HL-60 (cell line): ENCODE data around the gene EVPL.

Experiments
- CTCF ChIP-seq: IDR thresholded peaks from one replicate; pipeline ENCODE4 v1.5.1; 2011; ENCODE audit warnings: low read length, control low read depth, inconsistent platforms; ENCODE audit not compliant: insufficient read depth
- POLR2AphosphoS5 ChIP-seq: IDR thresholded peaks from 2 replicates; pipeline ENCODE4 v1.6.1; 2012; ENCODE audit warnings: low read depth
- REST ChIP-seq: IDR thresholded peaks from 2 replicates; pipeline ENCODE4 v1.6.1; 2012; ENCODE audit warnings: low read depth; ENCODE audit not compliant: insufficient replicate concordance

- TF ChIP-seq CTCF: no peak
- TF ChIP-seq POLR2AphosphoS5: no peak
- no peak for TF ChIP-seq REST
Observed at GRCh38 chr17:76032073-76032779, 5.1 kb upstream of the EVPL start.
